MM.1S (cell line): Measurements from ENCODE around the gene CLEC7A.

Source experiments
- DNase-seq: peaks from one replicate; pipeline ENCODE4 v3.0.0-alpha.2; 2015
- H2AFZ ChIP-seq: fragments of 300-600 bp; sonication (generic); 2 replicates; pipeline ENCODE4 v1.6.0; 2016; ENCODE audit warnings: antibody characterized with exemption, low read length
- H3F3A ChIP-seq: fragments of 300-600 bp; sonication (generic); 2 replicates; pipeline ENCODE4 v1.6.1; 2016; ENCODE audit warnings: mild to moderate bottlenecking, antibody characterized with exemption, low read length, moderate library complexity, mixed read lengths; ENCODE audit not compliant: insufficient read depth
- H3K27ac ChIP-seq: fragments of 300-600 bp; sonication (generic); 2 replicates; pipeline ENCODE4 v1.5.1; 2016; ENCODE audit warnings: mild to moderate bottlenecking, low read length
- H3K27me3 ChIP-seq: fragments of 300-600 bp; sonication (generic); replicated peaks from 2 replicates; pipeline ENCODE4 v1.6.0; 2016; ENCODE audit warnings: low read length; ENCODE audit not compliant: insufficient read depth
- H3K36me3 ChIP-seq: fragments of 300-600 bp; sonication (generic); replicated peaks from 2 replicates; pipeline ENCODE4 v1.6.1; 2016; ENCODE audit warnings: mild to moderate bottlenecking, low read length, mixed read lengths; ENCODE audit not compliant: insufficient read depth
- H3K4me1 ChIP-seq: fragments of 300-600 bp; sonication (generic); 2 replicates; pipeline ENCODE4 v1.6.1; 2016; ENCODE audit warnings: low read length, mixed read lengths
- H3K4me2 ChIP-seq: fragments of 300-600 bp; sonication (generic); 2 replicates; pipeline ENCODE4 v1.6.0; 2016; ENCODE audit warnings: low read depth, low read length
- H3K4me3 ChIP-seq: fragments of 300-600 bp; sonication (generic); 2 replicates; pipeline ENCODE4 v1.5.1; 2016; ENCODE audit warnings: low read length, mixed read lengths
- H3K79me2 ChIP-seq: fragments of 300-600 bp; sonication (generic); 2 replicates; pipeline ENCODE4 v1.6.1; 2016; ENCODE audit warnings: mixed run types, low read length, mixed read lengths
- H3K9ac ChIP-seq: fragments of 300-600 bp; sonication (generic); 2 replicates; pipeline ENCODE4 v1.6.1; 2016; ENCODE audit warnings: low read length, mixed read lengths
- H3K9me2 ChIP-seq: fragments of 300-600 bp; sonication (generic); replicated peaks from 2 replicates; pipeline ENCODE4 v1.6.1; 2016; ENCODE audit warnings: mild to moderate bottlenecking, low read length, mixed read lengths; ENCODE audit not compliant: insufficient read depth
- H3K9me3 ChIP-seq: fragments of 300-600 bp; sonication (generic); replicated peaks from 2 replicates; pipeline ENCODE4 v1.6.1; 2016; ENCODE audit warnings: mild to moderate bottlenecking, low read length, mixed read lengths; ENCODE audit not compliant: insufficient read depth
- H4K20me1 ChIP-seq: fragments of 300-600 bp; sonication (generic); 2 replicates; pipeline ENCODE4 v1.6.1; 2016; ENCODE audit warnings: mild to moderate bottlenecking, low read length, moderate library complexity, mixed read lengths; ENCODE audit not compliant: insufficient read depth
- EZH2 ChIP-seq: fragments of 300-600 bp; sonication (generic); optimal IDR thresholded peaks from 2 replicates; pipeline ENCODE3; 2017; ENCODE audit warnings: low read depth, mild to moderate bottlenecking, antibody characterized with exemption, low read length, mixed read lengths
- EZH2phosphoT487 ChIP-seq: fragments of 300-600 bp; sonication (generic); IDR thresholded peaks from 2 replicates; pipeline ENCODE4 v1.6.1; 2018; ENCODE audit warnings: antibody characterized with exemption, low read length
- TF ChIP-seq, protein P1 (sequence below): fragments of 300-600 bp; sonication (generic); IDR thresholded peaks from 2 replicates; pipeline ENCODE4 v1.5.1; 2016; ENCODE audit warnings: antibody characterized with exemption, low read length, mixed read lengths

CLEC7A gene

DNA sequence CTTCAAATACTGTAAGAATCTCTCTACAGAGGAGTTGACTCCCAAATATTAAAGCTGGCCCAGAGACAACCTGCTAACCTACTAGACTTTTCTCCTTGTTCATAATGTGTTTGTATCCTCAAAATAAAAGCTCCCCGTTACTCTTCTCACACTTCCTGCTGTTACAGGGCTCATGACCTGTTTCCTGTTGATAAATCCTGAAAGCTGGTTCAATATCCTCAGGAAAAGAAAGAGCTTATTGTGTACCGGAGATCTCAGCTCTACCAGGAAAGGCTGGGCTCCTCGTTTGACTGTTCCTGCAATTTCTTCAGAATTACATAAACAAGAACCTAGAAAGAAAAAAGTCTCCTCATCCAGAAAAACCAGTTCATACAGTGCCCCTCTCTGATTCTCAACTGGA lies 62.1 kb downstream of the CLEC7A start:
- Histone ChIP-seq H3K79me2 (no peaks in the 10 kb centered on the region), H2AFZ (no peak overlapping the region), H3K27me3 (no peaks in the 10 kb centered on the region), H3F3A (peaks cover 10% of the 10 kb centered on the region), H3K4me1 (peaks cover 51% of the 10 kb centered on the region), H3K4me2 (no peak overlapping the region), H3K27ac (no peak overlapping the region), H3K9me3 (no peaks in the 10 kb centered on the region), H4K20me1 (no peaks in the 10 kb centered on the region), H3K9ac (no peak overlapping the region), H3K9me2 (no peaks in the 10 kb centered on the region), H3K36me3 (no peaks in the 10 kb centered on the region), H3K4me3 (no peak overlapping the region)
- DNase-seq = no peak
- TF ChIP-seq EZH2 = no peak
- TF ChIP-seq EZH2phosphoT487 = no peak
- TF ChIP-seq, protein P1, sequence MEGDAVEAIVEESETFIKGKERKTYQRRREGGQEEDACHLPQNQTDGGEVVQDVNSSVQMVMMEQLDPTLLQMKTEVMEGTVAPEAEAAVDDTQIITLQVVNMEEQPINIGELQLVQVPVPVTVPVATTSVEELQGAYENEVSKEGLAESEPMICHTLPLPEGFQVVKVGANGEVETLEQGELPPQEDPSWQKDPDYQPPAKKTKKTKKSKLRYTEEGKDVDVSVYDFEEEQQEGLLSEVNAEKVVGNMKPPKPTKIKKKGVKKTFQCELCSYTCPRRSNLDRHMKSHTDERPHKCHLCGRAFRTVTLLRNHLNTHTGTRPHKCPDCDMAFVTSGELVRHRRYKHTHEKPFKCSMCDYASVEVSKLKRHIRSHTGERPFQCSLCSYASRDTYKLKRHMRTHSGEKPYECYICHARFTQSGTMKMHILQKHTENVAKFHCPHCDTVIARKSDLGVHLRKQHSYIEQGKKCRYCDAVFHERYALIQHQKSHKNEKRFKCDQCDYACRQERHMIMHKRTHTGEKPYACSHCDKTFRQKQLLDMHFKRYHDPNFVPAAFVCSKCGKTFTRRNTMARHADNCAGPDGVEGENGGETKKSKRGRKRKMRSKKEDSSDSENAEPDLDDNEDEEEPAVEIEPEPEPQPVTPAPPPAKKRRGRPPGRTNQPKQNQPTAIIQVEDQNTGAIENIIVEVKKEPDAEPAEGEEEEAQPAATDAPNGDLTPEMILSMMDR = no peak

DNA sequence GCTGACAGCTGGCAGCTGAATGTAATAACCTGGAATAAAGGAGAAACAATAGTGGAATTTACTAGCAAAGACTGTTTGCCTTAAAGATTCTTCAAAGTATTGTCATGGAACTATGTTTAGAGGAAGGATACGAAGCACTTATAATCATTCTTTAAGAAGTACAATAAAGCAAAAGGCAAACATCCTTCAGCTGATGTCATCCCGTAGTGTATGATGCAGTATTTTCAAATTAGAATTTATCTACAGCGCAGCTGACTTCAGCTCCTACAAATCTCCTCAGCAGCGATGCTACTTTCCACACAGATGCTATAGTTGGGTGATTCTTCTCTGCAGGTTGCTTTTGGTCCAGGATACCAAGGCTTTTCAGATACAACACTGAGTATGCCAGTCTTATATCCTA lies 62.7 kb downstream of the CLEC7A start:
- H3F3A ChIP-seq = peaks cover 13% of the 10 kb centered on the region
- H3K79me2 ChIP-seq = no peaks in the 10 kb centered on the region
- no peaks in the 10 kb centered on the region for H3K27me3 ChIP-seq
- DNase-seq = no peak
- H3K9ac ChIP-seq = no peak overlapping the region
- H2AFZ ChIP-seq = no peak overlapping the region
- H3K36me3 ChIP-seq = no peaks in the 10 kb centered on the region
- no peak overlapping the region for H3K4me2 ChIP-seq
- H4K20me1 ChIP-seq = no peaks in the 10 kb centered on the region
- no peak overlapping the region for H3K27ac ChIP-seq
- TF ChIP-seq EZH2phosphoT487 (no peak), EZH2 (no peak)
- TF ChIP-seq, protein P1 = no peak
- peaks cover 54% of the 10 kb centered on the region for H3K4me1 ChIP-seq
- H3K4me3 ChIP-seq = no peak overlapping the region
- H3K9me2 ChIP-seq = no peaks in the 10 kb centered on the region
- no peaks in the 10 kb centered on the region for H3K9me3 ChIP-seq
